Immature natural killer cell (primary cell): ENCODE measurements around the gene SMAD3. TPM values are rescaled to one million over a fixed set of nuclear protein-coding genes. Genes with fewer than 3 reads are reported as not detected.
"Not testable (repeated sequence)": the region's sequence is repeated elsewhere in the genome, so short reads cannot be mapped to it uniquely, and the experiment has no call there.

Experiments used
- DNase-seq, 3 donors: peaks; one replicate each; pipeline ENCODE4 v3.0.0; 2022; ENCODE audit warnings: mixed read lengths in 1 of 3
- H3K27ac Mint-ChIP-seq, 6 donors: one replicate each; pipeline ENCODE4 v1.8.0; 2020; ENCODE audit warnings: mixed read lengths in 6 of 6, mild to moderate bottlenecking in 5 of 6, inconsistent platforms in 4 of 6, moderate library complexity in 3 of 6
- H3K27me3 Mint-ChIP-seq, 3 donors: one replicate each; pipeline ENCODE4 v1.8.0; 2020 to 2021; ENCODE audit warnings: low read depth in 3 of 3, mild to moderate bottlenecking in 3 of 3, mixed read lengths in 3 of 3, moderate library complexity in 3 of 3, inconsistent platforms in 1 of 3
- H3K36me3 Mint-ChIP-seq, 3 donors: one replicate each; pipeline ENCODE4 v1.8.0; 2020; ENCODE audit warnings: mixed read lengths in 3 of 3, inconsistent platforms in 2 of 3, mild to moderate bottlenecking in 2 of 3
- H3K4me1 Mint-ChIP-seq, 2 donors: one replicate each; pipeline ENCODE4 v1.8.0; 2020; ENCODE audit warnings: inconsistent platforms in 2 of 2, mild to moderate bottlenecking in 2 of 2, mixed read lengths in 2 of 2, moderate library complexity in 1 of 2
- H3K4me3 Mint-ChIP-seq, 5 donors: one replicate each; pipeline ENCODE4 v1.8.0; 2020; ENCODE audit warnings: mild to moderate bottlenecking in 5 of 5, mixed read lengths in 5 of 5, inconsistent platforms in 3 of 5, moderate library complexity in 3 of 5
- H3K9me3 Mint-ChIP-seq, 6 donors: one replicate each; pipeline ENCODE4 v1.8.0; 2020; ENCODE audit warnings: mild to moderate bottlenecking in 6 of 6, mixed read lengths in 6 of 6, inconsistent platforms in 4 of 6, moderate library complexity in 3 of 6
- polyA plus RNA-seq, 3 donors: library from polyadenylated mRNA; unstranded; fragments of 300-500 nt; fragmentation: Illumina TruSeq; gene quantifications; one replicate each; pipeline ENCODE4 v1.2.3, GENCODE V29; 2021

Gene SMAD3
- 10 to 100 TPM in 2 of 3 donors, 1 to 10 TPM in 1; 8.9 to 11.9 (median 10.0) TPM for polyA plus RNA-seq

GRCh38 chr15:67065531-67066005, at the start of gene SMAD3:
Gene SMAD3 (plus strand): TSS chr15:67065602. CDS start chr15:67066155, 553 bp downstream.
- Mint-ChIP-seq H3K27me3 (peaks cover 8 to 14% (median 8%) of the 10 kb centered on the region in 3 donors), H3K36me3 (peaks cover 0 to 5% (median 3%) of the 10 kb centered on the region in 3 donors), H3K9me3 (no peaks in the 10 kb centered on the region), H3K4me3 (peak within 1 kb of the TSS; percentile 86 to 98 (median 95)), H3K4me1 (peaks cover 45 to 58% of the 10 kb centered on the region in 2 donors), H3K27ac (peak within 1 kb of the TSS; percentile 12 to 95 (median 90))
- DNase-seq, result peak; percentile 77 to 81 (median 78)

GRCh38 chr15:67017311-67017710, 48.1 kb upstream of the SMAD3 start:
- Mint-ChIP-seq H3K4me1 (peaks cover 0 to 3% of the 10 kb centered on the region in 2 donors), H3K36me3 (peaks cover 0 to 4% (median 0%) of the 10 kb centered on the region in 3 donors), H3K4me3 (no peak overlapping the region), H3K27ac (no peak overlapping the region), H3K9me3 (no peaks in the 10 kb centered on the region), H3K27me3 (peaks cover 2 to 6% (median 2%) of the 10 kb centered on the region in 3 donors)
- no peak for DNase-seq

GRCh38 chr15:67018026-67018425, 47.4 kb upstream of the SMAD3 start:
- peaks cover 0 to 4% (median 0%) of the 10 kb centered on the region in 3 donors for H3K36me3 Mint-ChIP-seq

GRCh38 chr15:67018441-67018840, 47.0 kb upstream of the SMAD3 start:
- no peak for DNase-seq
- peaks cover 0 to 3% of the 10 kb centered on the region in 2 donors for H3K4me1 Mint-ChIP-seq
- peaks cover 4 to 7% (median 6%) of the 10 kb centered on the region in 3 donors for H3K27me3 Mint-ChIP-seq
- peaks cover 0 to 4% (median 0%) of the 10 kb centered on the region in 3 donors for H3K36me3 Mint-ChIP-seq
- no peak overlapping the region for H3K4me3 Mint-ChIP-seq
- no peaks in the 10 kb centered on the region for H3K9me3 Mint-ChIP-seq
- peak overlapping the region in 1 of 6 donors; percentile 4 for H3K27ac Mint-ChIP-seq

More at GRCh38 chr15:67018026-67018425, 47.4 kb upstream of the SMAD3 start:
- Mint-ChIP-seq H3K27ac (peak overlapping the region in 1 of 6 donors; percentile 77), H3K4me1 (peaks cover 0 to 3% of the 10 kb centered on the region in 2 donors), H3K4me3 (no peak overlapping the region), H3K27me3 (peaks cover 2 to 7% (median 6%) of the 10 kb centered on the region in 3 donors), H3K9me3 (no peaks in the 10 kb centered on the region)
- no peak for DNase-seq

GRCh38 chr15:67019069-67019468, 46.3 kb upstream of the SMAD3 start:
- H3K36me3 Mint-ChIP-seq, result peaks cover 0 to 4% (median 0%) of the 10 kb centered on the region in 3 donors
- H3K4me3 Mint-ChIP-seq, result no peak overlapping the region
- peaks cover 4 to 7% (median 6%) of the 10 kb centered on the region in 3 donors for H3K27me3 Mint-ChIP-seq
- H3K9me3 Mint-ChIP-seq, result no peaks in the 10 kb centered on the region
- H3K27ac Mint-ChIP-seq, result no peak overlapping the region
- DNase-seq, result no peak
- peaks cover 0 to 3% of the 10 kb centered on the region in 2 donors for H3K4me1 Mint-ChIP-seq

GRCh38 chr15:67019884-67020520, 45.4 kb upstream of the SMAD3 start:
- Mint-ChIP-seq H3K27me3 (peaks cover 4 to 6% (median 4%) of the 10 kb centered on the region in 3 donors), H3K4me1 (peaks cover 0 to 3% of the 10 kb centered on the region in 2 donors), H3K27ac (no peak overlapping the region), H3K4me3 (no peak overlapping the region), H3K9me3 (no peaks in the 10 kb centered on the region), H3K36me3 (peaks cover 0 to 4% (median 0%) of the 10 kb centered on the region in 3 donors)
- no peak for DNase-seq

GRCh38 chr15:67020668-67021067, 44.7 kb upstream of the SMAD3 start:
- not testable (repeated sequence) for H3K27ac Mint-ChIP-seq, H3K27me3 Mint-ChIP-seq, H3K9me3 Mint-ChIP-seq, H3K4me3 Mint-ChIP-seq, H3K4me1 Mint-ChIP-seq, H3K36me3 Mint-ChIP-seq, DNase-seq

GRCh38 chr15:67021455-67021854, 43.9 kb upstream of the SMAD3 start:
- H3K4me1 Mint-ChIP-seq, result peaks cover 0 to 3% of the 10 kb centered on the region in 2 donors
- no peaks in the 10 kb centered on the region for H3K9me3 Mint-ChIP-seq
- H3K36me3 Mint-ChIP-seq, result peaks cover 0 to 4% (median 0%) of the 10 kb centered on the region in 3 donors
- no peak overlapping the region for H3K27ac Mint-ChIP-seq
- H3K4me3 Mint-ChIP-seq, result no peak overlapping the region
- H3K27me3 Mint-ChIP-seq, result peaks cover 4 to 6% (median 4%) of the 10 kb centered on the region in 3 donors
- no peak for DNase-seq

- Mint-ChIP-seq H3K4me3 (no peak overlapping the region), H3K4me1 (peaks cover 0 to 3% of the 10 kb centered on the region in 2 donors), H3K27ac (no peak overlapping the region), H3K9me3 (no peaks in the 10 kb centered on the region), H3K27me3 (peaks cover 4 to 6% (median 4%) of the 10 kb centered on the region in 3 donors), H3K36me3 (peaks cover 0 to 4% (median 0%) of the 10 kb centered on the region in 3 donors)
- no peak for DNase-seq
Observed at GRCh38 chr15:67022587-67023105, 42.8 kb upstream of the SMAD3 start.

- DNase-seq, result no peak
- Mint-ChIP-seq H3K36me3 (no peaks in the 10 kb centered on the region), H3K27me3 (peaks cover 3 to 6% (median 4%) of the 10 kb centered on the region in 3 donors), H3K27ac (peak overlapping the region in 1 of 6 donors; percentile 74), H3K4me1 (no peaks in the 10 kb centered on the region), H3K4me3 (no peak overlapping the region), H3K9me3 (no peaks in the 10 kb centered on the region)
Observed at GRCh38 chr15:67023517-67024313, 41.7 kb upstream of the SMAD3 start.

GRCh38 chr15:67024314-67024997, 40.9 kb upstream of the SMAD3 start:
- H3K4me3 Mint-ChIP-seq, result no peak overlapping the region
- DNase-seq, result no peak
- no peaks in the 10 kb centered on the region for H3K4me1 Mint-ChIP-seq
- H3K27me3 Mint-ChIP-seq, result peaks cover 4 to 6% (median 4%) of the 10 kb centered on the region in 3 donors
- H3K36me3 Mint-ChIP-seq, result no peaks in the 10 kb centered on the region
- H3K9me3 Mint-ChIP-seq, result no peaks in the 10 kb centered on the region
- no peak overlapping the region for H3K27ac Mint-ChIP-seq

GRCh38 chr15:67024998-67025368, 40.4 kb upstream of the SMAD3 start:
- H3K9me3 Mint-ChIP-seq, result no peaks in the 10 kb centered on the region
- H3K36me3 Mint-ChIP-seq, result no peaks in the 10 kb centered on the region
- H3K4me3 Mint-ChIP-seq, result no peak overlapping the region
- DNase-seq, result no peak
- H3K27ac Mint-ChIP-seq, result no peak overlapping the region
- no peaks in the 10 kb centered on the region for H3K4me1 Mint-ChIP-seq
- peaks cover 4 to 6% (median 4%) of the 10 kb centered on the region in 3 donors for H3K27me3 Mint-ChIP-seq
